ENCODE results near the gene TMED5. TPM values are rescaled to one million over a fixed set of nuclear protein-coding genes. Genes with fewer than 3 reads are reported as not detected.

The TMED5 gene
- total and polyA plus RNA-seq, 2 of the 4 experiments (the other 2 are of a cell fraction), result 20.1 to 38.1 TPM

DNA sequence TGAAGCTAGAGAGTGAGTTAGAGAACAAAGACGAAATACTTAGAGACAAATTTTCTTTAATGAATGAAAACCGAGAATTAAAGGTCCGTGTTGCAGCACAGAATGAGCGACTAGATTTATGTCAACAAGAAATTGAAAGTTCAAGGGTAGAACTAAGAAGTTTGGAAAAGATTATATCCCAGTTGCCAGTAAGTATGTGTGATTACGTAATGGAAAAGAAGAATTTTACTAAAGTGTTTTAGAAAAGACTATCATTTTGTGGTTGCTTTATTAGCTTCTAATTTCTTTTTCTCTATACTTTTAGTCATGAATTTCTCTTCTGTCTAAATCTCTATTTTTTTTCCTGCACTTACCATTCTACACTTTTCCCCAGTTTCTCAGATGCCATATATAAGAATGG, 27.0 kb upstream of the TMED5 start:
- H3K23ac ChIP-seq (ENCODE audit: low read depth, low read length), result no peak overlapping the region
- ChIA-PET CTCF (interaction anchor here (0.5 kb wide), 1 partner anchor 10 kb away, joined by 3 read pairs; no protein-coding TSS in a partner anchor), POLR2A (ENCODE audit: unreplicated experiment) (no interaction called here)
- no peak overlapping the region for H3K56ac ChIP-seq (ENCODE audit: extremely low read depth, insufficient read depth, low read length)
- no peaks in the 10 kb centered on the region for H3K27me3 ChIP-seq (ENCODE audit: control insufficient read depth, insufficient read depth, low read length)
- H3K9me3 ChIP-seq (ENCODE audit: control insufficient read depth, insufficient read depth, low read length), result no peaks in the 10 kb centered on the region
- H2AK9ac ChIP-seq (replicated peaks; ENCODE audit: low read depth, low read length, poor library complexity), result no peak overlapping the region
- dilution Hi-C loops (cut with HindIII; ENCODE audit: low sequenced_read_pairs, unreplicated experiment), result no loop called here
- H2AK5ac ChIP-seq (ENCODE audit: low read depth, low read length), result no peak overlapping the region
- no TSS peak for BruUV-seq (replicated peaks)
- DNase-seq (no peak), ATAC-seq (ENCODE audit: low read depth) (no peak)
- H3K9ac ChIP-seq (ENCODE audit: low read depth, low read length), result no peak overlapping the region
- H2BK5ac ChIP-seq (ENCODE audit: low read depth, low read length, poor library complexity, severe bottlenecking), result no peak overlapping the region
- no peaks in the 10 kb centered on the region for H3K4me1 ChIP-seq (ENCODE audit: control insufficient read depth, insufficient read depth, low read length)
- H2BK15ac ChIP-seq (ENCODE audit: low read depth, low read length), result no peak overlapping the region
- H2BK120ac ChIP-seq (ENCODE audit: low read depth, low read length), result no peak overlapping the region
- in situ Hi-C loops (cut with MboI; ENCODE audit: low sequenced_read_pairs), result no loop called here
- no peak overlapping the region for H2BK20ac ChIP-seq (ENCODE audit: low read depth, low read length)
- H3K14ac ChIP-seq (replicated peaks; ENCODE audit: low read depth, low read length), result no peak overlapping the region
- H3K36me3 ChIP-seq (ENCODE audit: control insufficient read depth, insufficient read depth, low read length), result peaks cover 1% of the 10 kb centered on the region; the same call in 1 of the 2 replicates
- no peaks in the 10 kb centered on the region for H4K20me1 ChIP-seq (ENCODE audit: insufficient read depth, low read length)
- H2AFZ ChIP-seq (replicated peaks; ENCODE audit: low read length, poor library complexity), result no peak overlapping the region
- no peak overlapping the region for H3K4me2 ChIP-seq (ENCODE audit: low read depth, low read length)
- intact Hi-C loops (cut with micrococcal nuclease), result no loop called here
- H3K18ac ChIP-seq (ENCODE audit: low read depth, low read length), result no peak overlapping the region
- H4K91ac ChIP-seq (ENCODE audit: insufficient read depth, low read depth, low read length), result no peak overlapping the region
- TF ChIP-seq MXI1 (IDR thresholded peaks at IDR 0.05; ENCODE audit: borderline replicate concordance, low read depth, low read length) (no peak), NFE2L2 (IDR thresholded peaks at IDR 0.05; ENCODE audit: low read depth, low read length) (no peak), POLR2A (IDR thresholded peaks at IDR 0.05; ENCODE audit: low read depth, low read length) (no peak), CTCF (conservative IDR thresholded peaks at IDR 0.05; ENCODE audit: low read depth, low read length) (no peak), CEBPB (IDR thresholded peaks at IDR 0.05; ENCODE audit: low read depth, low read length) (peak; percentile 70), MAFK (IDR thresholded peaks at IDR 0.05; ENCODE audit: low read depth, low read length) (no peak), MAZ (IDR thresholded peaks at IDR 0.05; ENCODE audit: borderline replicate concordance, low read depth, low read length) (no peak)
- TF ChIP-seq, protein P1, sequence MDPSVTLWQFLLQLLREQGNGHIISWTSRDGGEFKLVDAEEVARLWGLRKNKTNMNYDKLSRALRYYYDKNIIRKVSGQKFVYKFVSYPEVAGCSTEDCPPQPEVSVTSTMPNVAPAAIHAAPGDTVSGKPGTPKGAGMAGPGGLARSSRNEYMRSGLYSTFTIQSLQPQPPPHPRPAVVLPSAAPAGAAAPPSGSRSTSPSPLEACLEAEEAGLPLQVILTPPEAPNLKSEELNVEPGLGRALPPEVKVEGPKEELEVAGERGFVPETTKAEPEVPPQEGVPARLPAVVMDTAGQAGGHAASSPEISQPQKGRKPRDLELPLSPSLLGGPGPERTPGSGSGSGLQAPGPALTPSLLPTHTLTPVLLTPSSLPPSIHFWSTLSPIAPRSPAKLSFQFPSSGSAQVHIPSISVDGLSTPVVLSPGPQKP (IDR thresholded peaks at IDR 0.05; ENCODE audit: borderline replicate concordance, low read depth, low read length), result no peak
- no peak overlapping the region for H3K4me3 ChIP-seq (ENCODE audit: insufficient read depth, low read depth, low read length)
- H3K79me1 ChIP-seq (ENCODE audit: low read depth in 1 of 2, low read length in 2 of 2), result no peaks in the 10 kb centered on the region
- 93% methylated on average over 4 of the region's 5 CpGs; no CpG with 5 or more reads in 1 of the 2 experiments for WGBS, 2 experiments (ENCODE audit: extremely low coverage in 2 of 2, insufficient read length in 1 of 2)
- H3K27ac ChIP-seq (ENCODE audit: insufficient read depth, low read length), result no peak overlapping the region
- H3K9me1 ChIP-seq (ENCODE audit: insufficient read depth, low read length), result no peaks in the 10 kb centered on the region
- no peak overlapping the region for H4K5ac ChIP-seq (ENCODE audit: low read depth, low read length)
- H3K4ac ChIP-seq (ENCODE audit: low read depth, low read length), result no peak overlapping the region
- no peak overlapping the region for H4K8ac ChIP-seq (ENCODE audit: low read depth in 2 of 2, low read length in 2 of 2)

Measured in IMR-90 (cell line).